VCaP (cell line): ENCODE results near the gene HOMER2.
"Not testable (repeated sequence)": the region's sequence is repeated elsewhere in the genome, so short reads cannot be mapped to it uniquely, and the experiment has no call there.

Source experiments
- H3K27ac ChIP-seq: fragments of 450-650 bp; 2 replicates; pipeline ENCODE4 v1.5.1; 2017
- TF ChIP-seq, protein P1 (sequence below): fragments of 450-650 bp; conservative IDR thresholded peaks from 2 replicates; pipeline ENCODE4 v1.5.1; 2017; ENCODE audit warnings: mild to moderate bottlenecking, moderate library complexity

Gene HOMER2

DNA sequence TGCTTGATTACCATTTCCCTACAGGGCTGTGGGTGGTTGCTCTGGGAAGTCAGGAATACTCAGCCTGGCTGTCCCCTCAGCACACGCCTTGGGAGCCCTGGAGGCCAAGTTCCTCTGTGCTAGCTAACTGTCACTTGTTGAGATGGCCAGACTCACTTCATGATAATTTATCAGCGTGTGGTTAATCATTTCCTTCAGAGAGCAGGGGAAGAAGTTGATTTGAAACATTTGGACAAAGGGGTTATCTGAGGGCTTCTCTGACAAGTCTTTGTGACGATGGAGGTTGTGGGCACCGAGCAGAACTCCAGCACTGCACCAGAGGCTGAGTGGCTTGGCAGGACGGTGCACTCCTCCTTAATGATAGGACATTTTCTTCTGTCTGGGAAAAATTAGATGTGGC, 81.2 kb downstream of the HOMER2 start:
- TF ChIP-seq, protein P1, sequence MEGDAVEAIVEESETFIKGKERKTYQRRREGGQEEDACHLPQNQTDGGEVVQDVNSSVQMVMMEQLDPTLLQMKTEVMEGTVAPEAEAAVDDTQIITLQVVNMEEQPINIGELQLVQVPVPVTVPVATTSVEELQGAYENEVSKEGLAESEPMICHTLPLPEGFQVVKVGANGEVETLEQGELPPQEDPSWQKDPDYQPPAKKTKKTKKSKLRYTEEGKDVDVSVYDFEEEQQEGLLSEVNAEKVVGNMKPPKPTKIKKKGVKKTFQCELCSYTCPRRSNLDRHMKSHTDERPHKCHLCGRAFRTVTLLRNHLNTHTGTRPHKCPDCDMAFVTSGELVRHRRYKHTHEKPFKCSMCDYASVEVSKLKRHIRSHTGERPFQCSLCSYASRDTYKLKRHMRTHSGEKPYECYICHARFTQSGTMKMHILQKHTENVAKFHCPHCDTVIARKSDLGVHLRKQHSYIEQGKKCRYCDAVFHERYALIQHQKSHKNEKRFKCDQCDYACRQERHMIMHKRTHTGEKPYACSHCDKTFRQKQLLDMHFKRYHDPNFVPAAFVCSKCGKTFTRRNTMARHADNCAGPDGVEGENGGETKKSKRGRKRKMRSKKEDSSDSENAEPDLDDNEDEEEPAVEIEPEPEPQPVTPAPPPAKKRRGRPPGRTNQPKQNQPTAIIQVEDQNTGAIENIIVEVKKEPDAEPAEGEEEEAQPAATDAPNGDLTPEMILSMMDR = no peak
- no peak overlapping the region for H3K27ac ChIP-seq

DNA sequence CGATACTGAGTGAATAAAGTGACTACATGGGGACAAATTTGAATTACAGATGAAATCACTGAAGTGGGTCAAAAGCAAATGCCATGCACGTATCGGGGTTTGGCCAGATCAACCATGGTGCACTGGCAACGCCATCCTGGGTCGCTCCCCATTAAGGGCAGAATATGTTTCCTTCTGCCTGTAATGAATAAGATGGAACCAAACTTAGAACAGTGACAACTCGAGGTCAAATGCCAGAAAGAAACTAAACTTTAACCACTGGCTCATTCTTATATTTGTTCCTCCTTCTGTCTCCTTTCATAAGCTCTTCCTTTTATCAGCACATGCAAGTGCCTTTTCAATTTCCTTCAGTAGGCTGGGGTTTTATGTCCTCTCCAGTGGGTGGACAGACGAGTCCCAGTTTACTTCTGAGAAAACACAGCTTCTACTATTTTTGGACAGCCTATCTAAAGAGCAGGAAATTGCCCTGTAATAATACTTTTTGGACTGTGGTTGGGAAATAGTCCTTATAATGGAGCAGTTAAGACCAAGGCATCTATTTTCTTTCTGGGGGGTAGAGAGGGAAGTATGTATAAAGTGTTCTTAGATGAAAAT, 81.7 kb downstream of the HOMER2 start:
- TF ChIP-seq, protein P1 = no peak
- no peak overlapping the region for H3K27ac ChIP-seq

- H3K27ac ChIP-seq = not testable (repeated sequence)
These were observed 86.5 kb downstream of the HOMER2 start for GRCh38 chr15:82865981-82866380.

GRCh38 chr15:82865581-82865980, 86.9 kb downstream of the HOMER2 start:
- not testable (repeated sequence) for H3K27ac ChIP-seq

- TF ChIP-seq, protein P1 = no peak
- H3K27ac ChIP-seq = no peak overlapping the region
These were observed 87.6 kb downstream of the HOMER2 start for GRCh38 chr15:82864967-82865366.

DNA sequence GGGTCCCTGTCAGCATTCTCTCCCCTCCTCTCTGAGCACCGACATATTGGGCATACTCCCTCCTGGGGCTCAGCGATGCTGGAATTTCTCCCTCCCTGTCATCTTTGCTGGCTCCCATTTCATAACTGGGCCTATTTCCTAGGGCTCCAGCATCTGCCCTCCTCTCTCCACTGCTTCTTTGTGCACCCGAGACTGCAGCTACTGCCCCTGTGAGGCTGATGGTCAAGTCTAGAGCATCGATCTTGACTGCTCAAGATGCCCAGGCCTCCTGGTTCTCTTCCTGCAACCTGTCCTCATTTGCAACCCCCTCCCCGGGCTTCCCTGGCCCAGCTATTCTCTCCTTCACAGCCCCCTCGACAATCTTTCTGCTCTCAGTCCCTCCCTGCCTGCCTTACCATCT, 89.6 kb downstream of the HOMER2 start:
- TF ChIP-seq, protein P1 = no peak
- no peak overlapping the region for H3K27ac ChIP-seq

GRCh38 chr15:82858932-82859331, 93.6 kb downstream of the HOMER2 start:
- H3K27ac ChIP-seq = no peak overlapping the region
- TF ChIP-seq, protein P1 = no peak

- no peak overlapping the region for H3K27ac ChIP-seq
- TF ChIP-seq, protein P1 = no peak
These were observed 95.9 kb downstream of the HOMER2 start for GRCh38 chr15:82856397-82857170.
